ENCODE data around the gene HDAC3. TPM values are rescaled to one million over a fixed set of nuclear protein-coding genes. Genes with fewer than 3 reads are reported as not detected.

The HDAC3 gene
- polyA plus RNA-seq, 3 donors = 80.5 to 103 (median 82.3) TPM

DNA sequence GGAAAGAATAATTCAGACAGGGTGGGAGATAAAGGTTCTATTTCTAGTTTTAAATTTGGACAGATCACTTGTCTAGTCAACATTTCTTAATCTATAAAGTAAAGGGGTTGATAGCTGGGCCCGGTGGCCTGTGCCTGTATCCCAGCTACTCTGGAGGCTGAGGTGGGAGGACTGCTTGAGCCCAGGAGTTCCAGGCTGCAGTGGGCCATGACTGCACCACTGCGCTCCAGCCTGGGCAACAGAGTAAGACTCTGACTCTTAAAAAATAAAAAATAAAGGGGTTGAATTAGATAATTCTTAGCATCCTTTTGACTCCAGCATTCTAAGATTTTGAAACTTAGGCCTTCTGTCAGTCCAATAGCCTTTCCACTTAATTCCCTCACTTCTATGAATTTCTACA, 28.6 kb downstream of the HDAC3 start:
- H2AFZ ChIP-seq (ENCODE audit: insufficient read depth, low read depth, low read length, poor library complexity, severe bottlenecking) = no peak overlapping the region
- H3K79me2 ChIP-seq (ENCODE audit: insufficient read depth, low read length) = peaks cover 94% of the 10 kb centered on the region
- peaks cover 84 to 98% of the 10 kb centered on the region in 2 donors for H3K4me1 ChIP-seq (ENCODE audit: control insufficient read depth in 1 of 2, insufficient read depth in 2 of 2, low read length in 2 of 2)
- DNase-seq = no peak
- intact Hi-C loops (cut with micrococcal nuclease) = no loop called here
- H3K4me1 Mint-ChIP-seq = peaks cover 87% of the 10 kb centered on the region
- TF ChIP-seq, protein P1, sequence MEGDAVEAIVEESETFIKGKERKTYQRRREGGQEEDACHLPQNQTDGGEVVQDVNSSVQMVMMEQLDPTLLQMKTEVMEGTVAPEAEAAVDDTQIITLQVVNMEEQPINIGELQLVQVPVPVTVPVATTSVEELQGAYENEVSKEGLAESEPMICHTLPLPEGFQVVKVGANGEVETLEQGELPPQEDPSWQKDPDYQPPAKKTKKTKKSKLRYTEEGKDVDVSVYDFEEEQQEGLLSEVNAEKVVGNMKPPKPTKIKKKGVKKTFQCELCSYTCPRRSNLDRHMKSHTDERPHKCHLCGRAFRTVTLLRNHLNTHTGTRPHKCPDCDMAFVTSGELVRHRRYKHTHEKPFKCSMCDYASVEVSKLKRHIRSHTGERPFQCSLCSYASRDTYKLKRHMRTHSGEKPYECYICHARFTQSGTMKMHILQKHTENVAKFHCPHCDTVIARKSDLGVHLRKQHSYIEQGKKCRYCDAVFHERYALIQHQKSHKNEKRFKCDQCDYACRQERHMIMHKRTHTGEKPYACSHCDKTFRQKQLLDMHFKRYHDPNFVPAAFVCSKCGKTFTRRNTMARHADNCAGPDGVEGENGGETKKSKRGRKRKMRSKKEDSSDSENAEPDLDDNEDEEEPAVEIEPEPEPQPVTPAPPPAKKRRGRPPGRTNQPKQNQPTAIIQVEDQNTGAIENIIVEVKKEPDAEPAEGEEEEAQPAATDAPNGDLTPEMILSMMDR (IDR thresholded peaks at IDR 0.05) = no peak
- peak overlapping the region; percentile 36 to 97 for H3K27ac ChIP-seq (ENCODE audit: low read depth in 1 of 2, low read length in 2 of 2)
- WGBS (ENCODE audit: insufficient coverage) = no CpG with 5 or more reads among the region's 2 CpGs
- H3K9me3 Mint-ChIP-seq = peaks cover 0 to 2% (median 0%) of the 10 kb centered on the region in 7 donors
- H3K4me3 ChIP-seq (replicated peaks in 1 of 3; ENCODE audit: low read depth in 2 of 3, low read length in 3 of 3) = peak overlapping the region in 1 of 3 experiments; percentile 1
- H4K20me1 ChIP-seq (ENCODE audit: insufficient read depth, low read length) = peaks cover 13% of the 10 kb centered on the region
- H3K4me2 ChIP-seq (replicated peaks; ENCODE audit: extremely low read depth, low read length, poor library complexity, severe bottlenecking) = no peak overlapping the region
- no peak overlapping the region for H3K4me3 Mint-ChIP-seq
- peaks cover 16 to 41% of the 10 kb centered on the region in 2 donors for H3K36me3 Mint-ChIP-seq
- peaks cover 4 to 14% of the 10 kb centered on the region in 2 donors for H3K36me3 ChIP-seq (replicated peaks in 1 of 2; ENCODE audit: control insufficient read depth in 1 of 2, insufficient read depth in 2 of 2, low read length in 2 of 2)
- H3K9me3 ChIP-seq (replicated peaks in 1 of 2; ENCODE audit: control insufficient read depth in 1 of 2, insufficient read depth in 1 of 2, low read length in 2 of 2) = no peaks in the 10 kb centered on the region
- H3K27me3 ChIP-seq (ENCODE audit: control insufficient read depth in 2 of 2, insufficient read depth in 2 of 2, low read length in 2 of 2) = no peaks in the 10 kb centered on the region
- H3K27ac Mint-ChIP-seq = peak overlapping the region; percentile 99 to 100 (median 100)
- H3K27me3 Mint-ChIP-seq (ENCODE audit: low read depth in 3 of 3) = no peaks in the 10 kb centered on the region
- H3K9ac ChIP-seq (ENCODE audit: insufficient read depth, low read length, poor library complexity, severe bottlenecking) = no peak overlapping the region

DNA sequence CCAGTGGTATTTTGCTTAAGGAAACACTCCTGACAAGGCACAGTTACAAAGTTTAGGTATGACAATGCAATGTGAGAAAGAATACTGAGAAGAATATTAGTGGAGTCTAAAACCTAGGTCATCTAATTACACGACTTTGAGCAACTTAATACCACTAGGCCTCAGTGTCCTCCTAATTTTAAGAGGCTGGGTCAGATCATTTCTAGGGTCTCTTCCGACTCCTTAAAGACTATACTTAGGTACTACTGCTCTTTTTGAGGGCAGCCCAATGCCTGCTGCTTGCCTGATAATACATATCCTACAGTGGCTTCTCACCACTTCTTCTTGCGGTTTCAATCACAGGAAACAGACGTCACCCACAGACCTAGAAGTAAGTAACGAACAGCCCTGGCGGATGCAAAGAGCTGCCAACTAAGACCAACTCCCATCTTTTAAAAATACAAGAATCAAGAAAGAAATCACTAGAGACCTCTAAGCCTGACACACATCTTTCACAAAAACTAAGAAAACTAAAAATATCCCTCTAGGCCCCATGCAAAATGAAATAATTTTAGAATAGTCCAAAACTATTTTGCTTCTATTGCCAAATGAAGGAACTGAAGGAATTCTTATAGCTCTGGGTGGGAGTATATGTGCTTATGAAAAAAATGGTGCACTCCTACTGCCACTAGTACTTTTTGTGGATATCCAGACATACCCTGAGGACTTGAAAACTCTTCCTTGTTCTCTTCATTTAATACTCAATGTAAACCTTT, 30.9 kb downstream of the HDAC3 start:
- intact Hi-C loops (cut with micrococcal nuclease) = no loop called here
- H3K27me3 ChIP-seq (ENCODE audit: control insufficient read depth in 2 of 2, insufficient read depth in 2 of 2, low read length in 2 of 2) = no peaks in the 10 kb centered on the region
- peaks cover 89% of the 10 kb centered on the region for H3K4me1 Mint-ChIP-seq
- WGBS (ENCODE audit: insufficient coverage) = 0% methylated on average over 5 of the region's 6 CpGs
- no peaks in the 10 kb centered on the region for H3K36me3 ChIP-seq (replicated peaks in 1 of 2; ENCODE audit: control insufficient read depth in 1 of 2, insufficient read depth in 2 of 2, low read length in 2 of 2)
- H2AFZ ChIP-seq (ENCODE audit: insufficient read depth, low read depth, low read length, poor library complexity, severe bottlenecking) = no peak overlapping the region
- H3K4me2 ChIP-seq (replicated peaks; ENCODE audit: extremely low read depth, low read length, poor library complexity, severe bottlenecking) = peak overlapping the region; percentile 62
- H3K9me3 ChIP-seq (replicated peaks in 1 of 2; ENCODE audit: control insufficient read depth in 1 of 2, insufficient read depth in 1 of 2, low read length in 2 of 2) = no peaks in the 10 kb centered on the region
- H3K27ac Mint-ChIP-seq = peak overlapping the region; percentile 99 to 100 (median 100)
- H3K9ac ChIP-seq (ENCODE audit: insufficient read depth, low read length, poor library complexity, severe bottlenecking) = peak overlapping the region; percentile 65
- H3K36me3 Mint-ChIP-seq = peaks cover 14 to 32% of the 10 kb centered on the region in 2 donors
- TF ChIP-seq, protein P1 (IDR thresholded peaks at IDR 0.05) = no peak
- peaks cover 0 to 2% (median 0%) of the 10 kb centered on the region in 7 donors for H3K9me3 Mint-ChIP-seq
- peak; percentile 88 to 95 (median 92) for DNase-seq
- H3K27me3 Mint-ChIP-seq (ENCODE audit: low read depth in 3 of 3) = no peaks in the 10 kb centered on the region
- H3K79me2 ChIP-seq (ENCODE audit: insufficient read depth, low read length) = peaks cover 94% of the 10 kb centered on the region
- peaks cover 9% of the 10 kb centered on the region for H4K20me1 ChIP-seq (ENCODE audit: insufficient read depth, low read length)
- H3K27ac ChIP-seq (ENCODE audit: low read depth in 1 of 2, low read length in 2 of 2) = peak overlapping the region; percentile 89 to 97
- H3K4me1 ChIP-seq (ENCODE audit: control insufficient read depth in 1 of 2, insufficient read depth in 2 of 2, low read length in 2 of 2) = peaks cover 88 to 98% of the 10 kb centered on the region in 2 donors
- peak overlapping the region; percentile 56 to 61 for H3K4me3 Mint-ChIP-seq
- peak overlapping the region in 2 of 3 experiments; percentile 32 to 53 for H3K4me3 ChIP-seq (replicated peaks in 1 of 3; ENCODE audit: low read depth in 2 of 3, low read length in 3 of 3)

Measured in CD14-positive monocyte (primary cell).